Measurements from ENCODE around the gene SELENON.
"Not testable (repeated sequence)": the region's sequence is repeated elsewhere in the genome, so short reads cannot be mapped to it uniquely, and the experiment has no call there.

The SELENON gene

GRCh38 chr1:25834894-25835293, 34.9 kb downstream of the SELENON start:
- DNase-seq, result no peak

DNA sequence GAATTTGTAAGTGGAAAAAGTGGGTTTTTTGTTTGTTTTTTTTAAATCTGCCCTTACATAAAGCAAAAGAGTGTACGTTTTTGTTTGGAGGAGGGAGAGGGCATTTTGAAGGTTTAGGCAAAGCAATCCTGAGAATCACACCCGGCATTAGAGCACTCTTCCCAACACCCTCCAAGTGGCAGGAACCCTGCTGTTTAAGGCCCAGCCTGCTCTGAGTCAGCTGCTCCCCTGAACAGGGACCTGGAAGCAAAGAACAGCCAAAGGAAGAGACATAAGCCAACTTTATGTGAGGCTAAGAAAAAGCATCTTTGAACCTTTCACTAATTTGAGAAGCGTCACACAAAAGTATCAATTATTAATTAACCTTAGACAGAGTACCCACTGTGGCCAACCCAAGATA, 36.7 kb downstream of the SELENON start:
- DNase-seq, result no peak

DNA sequence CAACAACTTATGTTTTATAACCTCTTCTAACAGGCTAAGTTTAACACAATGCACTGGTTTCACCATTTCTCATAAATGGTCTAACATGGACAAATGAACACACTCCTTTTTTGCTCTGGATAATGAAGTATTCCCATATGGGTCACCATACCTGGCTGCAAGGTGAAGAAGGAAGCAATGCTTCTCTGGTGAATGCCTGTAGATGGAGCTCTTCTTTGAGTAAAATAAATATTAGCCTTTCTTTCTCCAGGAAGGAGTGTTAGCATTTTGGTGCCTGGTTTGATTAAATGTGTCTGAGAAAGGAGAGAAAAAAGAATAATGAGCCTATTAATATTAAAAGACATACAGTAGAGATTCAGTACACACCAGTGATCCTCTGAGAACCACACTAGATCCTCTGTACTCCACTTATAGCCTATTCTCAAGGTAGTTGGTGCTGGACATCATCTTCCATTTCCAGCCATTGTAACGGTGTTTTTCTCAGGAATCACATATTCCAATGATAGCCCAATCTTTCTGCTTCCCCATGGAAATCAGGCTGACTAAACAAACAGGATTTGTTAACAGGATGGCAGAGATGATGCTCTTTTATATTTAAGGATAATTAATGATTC, 37.4 kb downstream of the SELENON start:
- no peak for DNase-seq

GRCh38 chr1:25839808-25840207, 39.8 kb downstream of the SELENON start:
- not testable (repeated sequence) for DNase-seq

DNA sequence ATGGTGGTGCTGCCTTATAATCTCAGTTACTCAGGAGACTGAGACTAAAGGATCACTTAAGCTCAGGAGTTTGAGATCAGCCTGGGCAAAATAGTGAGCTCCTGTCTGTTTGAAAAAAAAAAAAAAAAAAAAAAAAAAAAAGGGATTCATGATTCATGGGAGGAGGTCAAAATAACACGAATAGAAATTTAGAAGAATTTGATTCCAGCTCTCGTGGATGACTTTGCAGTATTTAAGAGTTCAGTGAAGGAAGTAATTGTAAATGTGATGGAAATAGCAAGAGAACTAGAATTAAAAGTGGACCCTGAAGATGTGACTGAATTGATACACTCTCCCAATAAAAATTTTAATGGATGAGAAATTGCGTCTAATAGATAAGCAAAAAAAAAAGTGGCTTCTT, 43.5 kb downstream of the SELENON start:
- no peak for DNase-seq

GRCh38 chr1:25844536-25845337, 44.7 kb downstream of the SELENON start:
- DNase-seq, result no peak

DNA sequence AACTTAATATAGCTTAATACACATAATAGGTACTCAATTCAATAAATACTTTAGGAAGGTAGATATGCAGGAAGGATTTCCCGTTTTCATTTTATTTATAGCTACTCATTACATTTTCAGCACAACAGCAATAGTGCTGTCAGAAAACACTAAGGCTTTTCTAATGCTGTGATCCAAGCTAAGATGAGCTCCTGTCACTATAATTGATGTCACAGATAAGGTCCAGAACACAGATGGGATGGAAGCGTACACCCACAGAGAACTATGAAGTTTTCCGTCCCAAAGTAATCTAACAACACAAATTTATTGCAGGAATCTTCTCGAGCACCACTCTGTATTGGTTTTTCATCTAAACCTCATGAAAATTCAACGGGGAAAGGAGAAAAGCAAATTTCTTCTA, 45.7 kb downstream of the SELENON start:
- DNase-seq, result no peak

DNA sequence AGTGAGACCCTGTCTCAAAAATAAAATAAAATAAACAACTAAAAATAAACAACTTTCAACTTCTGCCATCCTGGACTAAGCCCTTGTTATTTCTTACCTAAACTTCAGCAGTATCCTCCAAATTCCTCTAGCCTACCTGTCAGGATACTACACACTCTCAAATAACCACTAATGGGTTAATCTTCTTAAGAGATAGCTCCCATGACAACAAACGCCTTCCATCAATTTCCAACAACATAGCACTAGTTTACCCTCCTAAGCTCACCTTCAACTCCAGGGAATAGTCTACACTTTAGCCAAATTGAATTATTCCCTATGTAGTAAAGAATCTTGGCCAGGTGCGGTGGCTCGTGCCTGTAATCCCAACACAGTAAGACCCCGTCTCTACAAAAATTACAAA, 47.9 kb downstream of the SELENON start:
- no peak for DNase-seq

GRCh38 chr1:25848531-25848930, 48.5 kb downstream of the SELENON start:
- no peak for DNase-seq

DNA sequence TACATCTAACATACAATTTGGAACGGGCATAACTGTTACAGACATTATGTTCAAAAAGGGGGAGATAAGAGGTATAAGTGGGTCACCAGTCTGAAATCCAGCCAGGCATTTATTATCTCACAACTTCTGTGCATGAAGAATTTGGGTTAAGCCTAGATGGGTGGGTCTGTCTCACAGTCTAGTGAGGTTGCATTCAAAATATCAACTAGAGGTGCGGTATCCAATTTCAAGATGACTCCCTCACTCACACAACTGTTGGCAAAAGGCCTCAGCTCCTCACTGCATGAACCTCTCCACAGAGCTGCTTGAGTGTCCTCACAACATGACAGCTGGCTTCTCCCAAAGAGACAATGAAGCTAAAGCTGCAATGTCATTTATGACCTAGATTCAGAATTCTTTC, 54.6 kb downstream of the SELENON start:
- no peak for DNase-seq

GRCh38 chr1:25856856-25857255, 56.9 kb downstream of the SELENON start:
- no peak for DNase-seq

GRCh38 chr1:25858494-25858893, 58.5 kb downstream of the SELENON start:
- DNase-seq, result no peak

DNA sequence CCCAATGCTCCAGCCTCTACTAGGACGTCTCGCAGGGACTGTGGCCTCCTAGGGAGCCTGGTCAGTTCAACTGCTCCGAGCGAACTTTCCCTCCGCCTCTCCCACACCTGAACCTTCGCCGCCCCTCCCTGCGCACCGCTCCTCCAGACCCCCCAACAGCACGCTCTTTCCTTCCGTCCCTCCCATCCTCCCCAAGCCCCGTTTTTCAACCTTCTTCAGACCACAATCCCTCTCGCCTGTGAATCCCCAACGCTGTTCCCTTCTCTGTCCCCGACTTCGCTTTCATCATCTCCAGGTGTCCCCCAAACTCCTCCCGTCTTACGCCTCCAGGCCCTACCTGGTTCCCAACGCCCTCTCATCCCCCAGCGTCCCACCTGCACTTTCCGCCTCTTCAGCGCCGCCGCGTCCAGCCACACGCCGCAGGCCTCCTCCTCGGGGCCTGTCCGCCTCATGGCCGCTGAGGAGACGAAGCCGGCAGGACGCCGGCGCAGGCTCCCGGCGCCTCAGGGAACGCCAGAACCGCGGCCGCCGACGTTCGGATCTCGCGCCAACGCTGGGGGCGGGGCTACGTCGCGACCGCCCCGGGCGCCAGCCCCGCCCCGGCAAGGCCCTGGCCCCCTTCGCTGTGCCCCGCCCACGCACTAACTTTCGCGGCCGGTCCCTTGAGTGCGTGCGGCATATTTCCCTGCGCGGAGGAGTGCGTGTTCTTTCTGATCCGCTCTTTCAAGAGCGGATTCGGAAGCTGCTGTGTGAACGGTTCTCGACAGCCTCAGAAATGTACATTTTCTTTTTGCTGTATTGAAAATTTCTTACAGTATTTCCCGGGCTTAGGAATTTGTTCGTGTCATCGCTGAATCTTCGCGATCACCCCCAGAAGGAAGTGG, 59.2 kb downstream of the SELENON start, which contains the start of gene AUNIP:
AUNIP (minus strand) TSS at position 552 of the 884 bp plus-strand sequence; CDS start at position 452, 100 bp downstream.
- DNase-seq, result peak; percentile 89

DNA sequence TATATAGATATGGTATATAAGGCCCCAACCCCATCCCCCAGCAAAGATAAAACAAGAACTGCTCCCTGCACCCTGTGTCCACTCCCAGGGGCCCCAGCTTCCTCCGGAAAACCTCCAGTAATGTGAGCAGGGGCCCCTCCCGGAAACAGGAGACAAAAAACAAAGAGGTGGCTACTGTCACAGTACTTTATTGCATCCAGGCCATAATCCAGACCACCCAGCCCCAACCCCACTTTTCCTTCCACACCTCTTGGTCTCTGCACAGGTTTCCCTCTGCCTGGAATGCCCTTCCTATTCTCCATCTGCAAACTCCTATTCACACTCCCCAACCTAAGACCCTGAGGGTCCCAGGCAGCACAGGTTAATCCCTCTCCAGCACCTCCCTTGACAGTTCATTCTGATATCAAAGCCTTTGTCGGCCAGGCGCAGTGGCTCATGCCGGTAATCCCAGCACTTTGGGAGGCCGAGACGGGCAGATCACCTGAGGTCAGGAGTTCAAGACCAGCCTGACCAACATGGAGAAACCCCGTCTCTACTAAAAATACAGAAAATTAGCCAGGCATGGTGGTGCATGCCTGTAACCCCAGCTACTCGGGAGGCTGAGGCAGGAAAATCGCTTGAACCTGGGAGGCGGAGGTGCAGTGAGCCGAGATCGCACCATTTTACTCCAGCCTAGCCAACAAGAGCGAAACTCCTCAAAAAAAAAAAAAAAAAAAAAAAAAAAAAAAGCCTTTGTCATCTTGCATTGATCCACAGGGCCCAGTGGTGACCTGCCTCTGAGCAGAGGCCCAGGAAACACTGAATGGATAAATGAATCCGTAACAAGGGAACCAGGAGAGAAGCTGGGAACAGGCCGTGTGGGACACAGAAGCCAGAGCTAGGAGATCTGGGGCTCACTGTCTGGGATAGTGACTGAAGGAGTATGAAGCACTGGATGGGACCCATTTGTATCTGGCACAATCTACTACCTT, 61.6 kb downstream of the SELENON start:
- no peak for DNase-seq

DNA sequence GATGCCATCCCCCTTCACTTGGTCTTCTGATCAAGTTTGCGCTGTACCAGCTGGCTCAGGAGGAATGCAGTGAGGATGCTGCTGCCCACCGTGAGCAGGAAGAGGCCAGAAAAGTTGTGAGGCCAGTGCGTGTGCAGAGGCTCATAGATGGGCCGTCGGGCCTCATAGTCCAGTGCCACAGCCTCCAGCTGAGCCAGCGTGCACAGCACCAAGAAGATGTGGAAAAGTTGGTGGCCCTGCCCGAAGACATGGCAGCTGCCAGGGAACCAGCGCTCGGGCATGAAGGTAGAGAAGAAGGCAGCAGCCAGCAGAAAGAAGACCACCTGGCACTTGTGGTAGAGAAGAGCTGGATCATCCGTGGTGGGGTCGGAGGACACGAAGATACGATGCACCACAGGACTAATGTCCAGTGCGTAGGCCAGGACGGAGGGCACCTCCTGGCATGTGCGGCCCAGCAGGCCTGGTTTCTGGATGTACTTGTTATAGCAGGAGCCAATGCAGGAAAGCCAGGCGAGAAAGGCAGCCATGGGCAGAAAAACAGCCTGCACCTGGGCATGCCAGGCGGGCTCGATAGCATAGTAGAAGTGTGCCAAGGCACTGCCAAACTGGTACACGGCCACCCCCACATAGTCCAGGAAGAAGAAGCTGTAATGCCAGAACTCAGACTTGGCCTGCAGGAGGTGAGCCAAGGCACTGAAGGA, 62.9 kb downstream of the SELENON start:
- DNase-seq, result no peak

- no peak for DNase-seq
Observed at GRCh38 chr1:25863486-25864262, 63.7 kb downstream of the SELENON start.

- DNase-seq, result no peak
Observed at GRCh38 chr1:25864434-25864833, 64.4 kb downstream of the SELENON start.

DNA sequence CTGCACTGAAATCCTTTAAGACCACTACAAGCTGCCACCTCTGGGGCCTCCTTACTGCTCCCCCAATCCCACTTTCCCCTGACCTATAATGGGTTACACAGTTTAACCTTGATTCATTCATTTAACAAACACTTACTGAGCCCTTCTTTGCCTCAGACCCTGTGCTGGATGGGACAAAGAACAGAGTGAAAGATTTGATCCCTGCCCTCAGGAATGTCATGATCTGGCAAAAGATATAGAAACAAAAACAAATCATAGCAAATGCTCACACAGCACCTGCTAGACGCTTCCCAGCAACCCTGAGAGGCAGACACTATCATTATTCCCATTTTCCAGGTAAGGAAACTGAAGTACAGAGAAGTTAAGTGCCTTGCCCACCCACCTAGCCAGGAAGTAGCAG, 66.3 kb downstream of the SELENON start:
- no peak for DNase-seq

GRCh38 chr1:25867210-25867991, 67.4 kb downstream of the SELENON start:
- no peak for DNase-seq

Data from CD4-positive, alpha-beta T cell treated with Interferon gamma for 1 hour (primary cell).